Lower leg skin (tissue), 3 donors: ENCODE results near the gene ABHD16A.

ENCODE experiments used
- POLR2A ChIP-seq, 2 donors: fragments of 450-650 bp; IDR thresholded peaks; one replicate each; pipeline ENCODE4 v1.6.1; 2016 to 2017; ENCODE audit warnings: antibody characterized with exemption in 2 of 2, mild to moderate bottlenecking in 1 of 2, moderate library complexity in 1 of 2
- TF ChIP-seq, protein P1 (sequence below), 3 donors: fragments of 450-650 bp; IDR thresholded peaks; one replicate each; pipeline ENCODE4 v1.5.1; 2016; ENCODE audit warnings: antibody characterized with exemption in 3 of 3, mild to moderate bottlenecking in 3 of 3, moderate library complexity in 2 of 3

DNA sequence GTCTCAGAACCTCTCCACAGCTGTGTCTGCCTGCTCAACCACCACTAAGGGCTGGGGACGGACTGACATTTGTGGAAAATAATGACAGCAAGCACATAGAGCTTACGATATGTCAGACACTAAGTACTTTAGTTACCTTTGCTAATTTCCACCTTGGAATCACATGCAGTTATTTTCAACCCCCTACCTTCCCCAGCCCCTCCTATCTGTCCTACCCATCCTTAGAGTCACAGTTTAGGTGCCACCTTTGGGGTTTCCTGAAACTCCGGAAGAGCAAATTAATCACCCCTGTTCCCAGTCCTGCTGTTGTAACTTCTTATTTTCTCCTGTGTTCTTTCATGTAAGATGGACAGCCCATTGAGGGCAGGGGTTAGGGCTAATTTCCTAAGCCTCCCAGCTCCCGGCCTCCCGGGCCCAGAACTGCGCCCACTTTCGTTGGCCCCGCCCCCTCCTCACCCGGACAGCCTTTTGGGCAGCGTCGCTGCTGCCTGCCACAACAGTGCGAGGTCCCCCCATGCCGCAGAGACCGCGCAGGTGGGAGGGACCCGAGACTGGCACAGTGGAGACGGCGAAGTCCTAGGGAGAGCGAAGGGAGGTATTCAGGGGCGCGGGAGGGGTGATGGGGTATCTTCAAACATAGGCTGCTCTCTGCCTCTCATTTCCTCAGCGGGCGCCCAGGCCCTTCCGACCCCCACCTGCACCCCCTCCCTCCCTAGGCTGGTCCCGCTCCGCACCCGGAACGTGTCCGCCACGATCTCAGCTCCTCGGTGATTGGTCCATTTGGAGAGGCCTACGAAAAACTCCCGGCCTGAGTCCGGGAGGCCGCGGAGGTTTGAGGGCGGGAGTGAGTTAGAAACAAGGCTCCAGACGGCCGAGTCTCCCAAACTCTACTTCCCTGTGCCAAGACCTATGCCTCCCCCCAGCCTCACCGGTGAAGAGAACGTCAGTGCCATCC, 24.9 kb upstream of the ABHD16A start:
- TF ChIP-seq, protein P1, sequence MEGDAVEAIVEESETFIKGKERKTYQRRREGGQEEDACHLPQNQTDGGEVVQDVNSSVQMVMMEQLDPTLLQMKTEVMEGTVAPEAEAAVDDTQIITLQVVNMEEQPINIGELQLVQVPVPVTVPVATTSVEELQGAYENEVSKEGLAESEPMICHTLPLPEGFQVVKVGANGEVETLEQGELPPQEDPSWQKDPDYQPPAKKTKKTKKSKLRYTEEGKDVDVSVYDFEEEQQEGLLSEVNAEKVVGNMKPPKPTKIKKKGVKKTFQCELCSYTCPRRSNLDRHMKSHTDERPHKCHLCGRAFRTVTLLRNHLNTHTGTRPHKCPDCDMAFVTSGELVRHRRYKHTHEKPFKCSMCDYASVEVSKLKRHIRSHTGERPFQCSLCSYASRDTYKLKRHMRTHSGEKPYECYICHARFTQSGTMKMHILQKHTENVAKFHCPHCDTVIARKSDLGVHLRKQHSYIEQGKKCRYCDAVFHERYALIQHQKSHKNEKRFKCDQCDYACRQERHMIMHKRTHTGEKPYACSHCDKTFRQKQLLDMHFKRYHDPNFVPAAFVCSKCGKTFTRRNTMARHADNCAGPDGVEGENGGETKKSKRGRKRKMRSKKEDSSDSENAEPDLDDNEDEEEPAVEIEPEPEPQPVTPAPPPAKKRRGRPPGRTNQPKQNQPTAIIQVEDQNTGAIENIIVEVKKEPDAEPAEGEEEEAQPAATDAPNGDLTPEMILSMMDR (IDR thresholded peaks at IDR 0.05): no peak
- no peak for TF ChIP-seq POLR2A (IDR thresholded peaks at IDR 0.05)
